SK-N-SH treated with all-trans-retinoic acid at 6 μM for 48 hours (cell line): ENCODE data around the gene MRPS33.

Experiments used
- ATAC-seq: fragments of 200-7000 bp; cut with Tn5 transposase; 3 replicates; pipeline ENCODE4 v1.9.1; 2020; ENCODE audit warnings: mild to moderate bottlenecking, moderate library complexity
- ARNTL ChIP-seq: fragments of 450-650 bp; formaldehyde crosslinking; IDR thresholded peaks from 2 replicates; pipeline ENCODE4 v1.5.0; 2020; ENCODE audit warnings: low read depth, mild to moderate bottlenecking, moderate library complexity, borderline replicate concordance
- BACH2 ChIP-seq: fragments of 250-450 bp; sonication (Bioruptor Pico); IDR thresholded peaks from 2 replicates; pipeline ENCODE4 v1.9.0; 2021; ENCODE audit warnings: mild to moderate bottlenecking, borderline replicate concordance
- ESRRG ChIP-seq: fragments of 250-450 bp; sonication (Bioruptor Pico); IDR thresholded peaks from 2 replicates; pipeline ENCODE4 v1.6.1; 2021; ENCODE audit warnings: mild to moderate bottlenecking
- GLIS3 ChIP-seq: fragments of 250-450 bp; sonication (Bioruptor Pico); IDR thresholded peaks from 2 replicates; pipeline ENCODE4 v1.5.0; 2020; ENCODE audit warnings: mild to moderate bottlenecking, moderate library complexity
- ISL1 ChIP-seq: fragments of 250-450 bp; sonication (Bioruptor Pico); IDR thresholded peaks from 2 replicates; pipeline ENCODE4 v2.1.2; 2022; ENCODE audit warnings: mild to moderate bottlenecking, moderate library complexity
- PPARA ChIP-seq: fragments of 250-450 bp; sonication (Bioruptor Pico); IDR thresholded peaks from 2 replicates; pipeline ENCODE4 v1.5.0; 2020; ENCODE audit warnings: mild to moderate bottlenecking, borderline replicate concordance
- RARB ChIP-seq: fragments of 250-450 bp; sonication (Bioruptor Pico); IDR thresholded peaks from 2 replicates; pipeline ENCODE4 v1.8.0; 2021; ENCODE audit warnings: mild to moderate bottlenecking, moderate library complexity
- TCF4 ChIP-seq: fragments of 250-450 bp; sonication (Bioruptor Pico); IDR thresholded peaks from 2 replicates; pipeline ENCODE4 v1.8.0; 2021; ENCODE audit warnings: mild to moderate bottlenecking, moderate library complexity, borderline replicate concordance
- TOX ChIP-seq: fragments of 250-450 bp; sonication (Bioruptor Pico); IDR thresholded peaks from 2 replicates; pipeline ENCODE4 v1.8.0; 2021; ENCODE audit warnings: mild to moderate bottlenecking, moderate library complexity, borderline replicate concordance
- ZC3H10 ChIP-seq: fragments of 250-450 bp; sonication (Bioruptor Pico); IDR thresholded peaks from 2 replicates; pipeline ENCODE4 v1.5.1; 2021; ENCODE audit warnings: mild to moderate bottlenecking, moderate library complexity
- ZFP3 ChIP-seq: fragments of 250-450 bp; sonication (Bioruptor Pico); IDR thresholded peaks from 2 replicates; pipeline ENCODE4 v1.5.0; 2020; ENCODE audit warnings: mild to moderate bottlenecking, moderate library complexity
- ZFP30 ChIP-seq: fragments of 450-650 bp; formaldehyde crosslinking; IDR thresholded peaks from 2 replicates; pipeline ENCODE4 v1.5.0; 2022; ENCODE audit warnings: mild to moderate bottlenecking, moderate library complexity
- ZNF565 ChIP-seq: fragments of 450-650 bp; formaldehyde crosslinking; conservative IDR thresholded peaks from 2 replicates; pipeline ENCODE4 v1.5.0; 2020; ENCODE audit warnings: low read depth, mild to moderate bottlenecking, moderate library complexity
- ZNF70 ChIP-seq: fragments of 450-650 bp; formaldehyde crosslinking; IDR thresholded peaks from 2 replicates; pipeline ENCODE4 v1.5.0; 2020; ENCODE audit warnings: mild to moderate bottlenecking, moderate library complexity
- ZNF8 ChIP-seq: fragments of 450-650 bp; formaldehyde crosslinking; IDR thresholded peaks from 2 replicates; pipeline ENCODE4 v1.5.0; 2020; ENCODE audit warnings: mild to moderate bottlenecking, moderate library complexity
- TF ChIP-seq, protein P1 (sequence below): fragments of 250-450 bp; sonication (Bioruptor Pico); IDR thresholded peaks from 2 replicates; pipeline ENCODE4 v1.5.1; 2021; ENCODE audit warnings: mild to moderate bottlenecking, moderate library complexity
- TF ChIP-seq, protein P2 (sequence below): fragments of 250-450 bp; sonication (Bioruptor Pico); IDR thresholded peaks from 2 replicates; pipeline ENCODE4 v1.5.0; 2020; ENCODE audit warnings: mild to moderate bottlenecking, moderate library complexity
- TF ChIP-seq, protein P3 (sequence below): fragments of 250-450 bp; sonication (Bioruptor Pico); IDR thresholded peaks from 2 replicates; pipeline ENCODE4 v1.5.1; 2020; ENCODE audit warnings: low read depth, mild to moderate bottlenecking, moderate library complexity
- TF ChIP-seq, protein P4 (sequence below): fragments of 250-450 bp; sonication (Bioruptor Pico); IDR thresholded peaks from 2 replicates; pipeline ENCODE4 v1.8.0; 2021; ENCODE audit warnings: low read depth, mild to moderate bottlenecking, moderate library complexity, borderline replicate concordance

Gene MRPS33

DNA sequence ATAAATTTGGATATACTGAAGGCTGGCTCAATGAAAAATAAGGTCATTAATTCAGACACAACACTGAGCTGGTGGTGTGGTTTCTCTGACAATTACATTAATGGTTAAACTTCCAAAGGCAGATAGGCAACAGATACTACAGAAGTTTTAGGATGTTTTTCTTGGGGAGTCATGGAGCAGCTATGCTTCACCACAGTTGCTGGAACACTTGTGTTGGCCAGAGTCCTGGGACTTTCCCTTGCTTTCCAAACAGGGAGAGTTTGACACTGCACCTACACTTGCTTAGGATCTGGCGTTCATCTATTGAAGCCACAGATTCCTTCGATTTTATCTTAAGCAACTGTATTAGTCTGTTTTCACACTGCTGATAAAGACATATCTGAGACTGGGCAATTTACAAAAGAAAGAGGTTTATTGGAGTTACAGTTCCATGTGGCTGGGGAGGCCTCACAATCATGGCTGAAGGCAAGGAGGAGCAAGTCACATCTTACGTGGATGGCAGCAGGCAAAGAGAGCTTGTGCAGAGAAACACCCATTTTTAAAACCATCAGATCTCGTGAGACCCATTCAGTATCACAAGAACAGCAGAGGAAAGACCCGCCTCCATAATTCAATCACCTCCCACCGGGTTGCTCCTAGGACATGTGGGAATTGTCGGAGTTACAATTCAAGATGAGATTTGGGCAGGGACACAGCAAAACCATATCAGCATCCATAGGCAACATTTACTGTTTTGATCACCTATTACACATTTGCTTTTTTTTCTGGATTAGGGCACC, 31.3 kb upstream of the MRPS33 start:
- TF ChIP-seq ZNF70 (CRISPR knock-in tag) (no peak), ESRRG (no peak), PPARA (CRISPR knock-in tag) (no peak), ZNF8 (no peak)
- TF ChIP-seq, protein P1, sequence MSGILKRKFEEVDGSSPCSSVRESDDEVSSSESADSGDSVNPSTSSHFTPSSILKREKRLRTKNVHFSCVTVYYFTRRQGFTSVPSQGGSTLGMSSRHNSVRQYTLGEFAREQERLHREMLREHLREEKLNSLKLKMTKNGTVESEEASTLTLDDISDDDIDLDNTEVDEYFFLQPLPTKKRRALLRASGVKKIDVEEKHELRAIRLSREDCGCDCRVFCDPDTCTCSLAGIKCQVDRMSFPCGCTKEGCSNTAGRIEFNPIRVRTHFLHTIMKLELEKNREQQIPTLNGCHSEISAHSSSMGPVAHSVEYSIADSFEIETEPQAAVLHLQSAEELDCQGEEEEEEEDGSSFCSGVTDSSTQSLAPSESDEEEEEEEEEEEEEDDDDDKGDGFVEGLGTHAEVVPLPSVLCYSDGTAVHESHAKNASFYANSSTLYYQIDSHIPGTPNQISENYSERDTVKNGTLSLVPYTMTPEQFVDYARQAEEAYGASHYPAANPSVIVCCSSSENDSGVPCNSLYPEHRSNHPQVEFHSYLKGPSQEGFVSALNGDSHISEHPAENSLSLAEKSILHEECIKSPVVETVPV, result no peak
- no peak for ATAC-seq

DNA sequence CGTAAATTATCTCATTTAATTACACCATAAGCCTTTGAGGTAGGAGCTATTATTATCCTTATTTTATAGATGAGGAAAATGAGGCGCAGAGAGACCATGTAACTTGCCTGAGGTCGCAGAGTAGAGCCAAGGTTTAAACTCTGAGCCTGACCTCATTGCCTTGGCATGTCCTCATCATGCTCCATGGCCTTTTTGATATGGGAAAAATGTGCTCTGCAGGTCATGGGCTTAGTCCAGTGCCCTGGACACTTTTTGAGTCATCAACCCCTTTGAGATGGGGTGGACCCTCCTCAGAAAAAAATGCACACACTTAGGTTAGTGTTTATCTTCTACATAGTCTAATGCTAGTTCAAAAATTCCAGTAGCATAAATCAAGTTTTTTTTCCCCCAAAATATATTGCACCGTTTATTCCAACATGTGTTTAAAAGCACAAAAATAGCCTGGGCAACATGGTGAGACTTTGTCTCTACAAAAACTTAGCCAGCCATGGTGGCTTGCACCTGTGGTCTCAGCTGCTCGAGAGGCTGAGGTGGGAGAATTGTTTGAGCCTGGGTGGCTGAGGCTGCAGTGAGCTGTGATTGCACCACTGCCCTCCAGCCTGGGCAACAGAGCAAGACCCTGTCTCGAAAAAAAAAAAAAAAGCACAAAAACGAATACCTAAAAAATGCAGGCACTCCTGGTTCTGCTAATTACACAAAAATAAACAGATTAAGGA, 30.5 kb upstream of the MRPS33 start:
- no peak for ATAC-seq
- TF ChIP-seq BACH2, result no peak
- no peak for TF ChIP-seq ZFP30 (CRISPR knock-in tag)
- TF ChIP-seq ZNF8, result no peak
- TF ChIP-seq, protein P2, sequence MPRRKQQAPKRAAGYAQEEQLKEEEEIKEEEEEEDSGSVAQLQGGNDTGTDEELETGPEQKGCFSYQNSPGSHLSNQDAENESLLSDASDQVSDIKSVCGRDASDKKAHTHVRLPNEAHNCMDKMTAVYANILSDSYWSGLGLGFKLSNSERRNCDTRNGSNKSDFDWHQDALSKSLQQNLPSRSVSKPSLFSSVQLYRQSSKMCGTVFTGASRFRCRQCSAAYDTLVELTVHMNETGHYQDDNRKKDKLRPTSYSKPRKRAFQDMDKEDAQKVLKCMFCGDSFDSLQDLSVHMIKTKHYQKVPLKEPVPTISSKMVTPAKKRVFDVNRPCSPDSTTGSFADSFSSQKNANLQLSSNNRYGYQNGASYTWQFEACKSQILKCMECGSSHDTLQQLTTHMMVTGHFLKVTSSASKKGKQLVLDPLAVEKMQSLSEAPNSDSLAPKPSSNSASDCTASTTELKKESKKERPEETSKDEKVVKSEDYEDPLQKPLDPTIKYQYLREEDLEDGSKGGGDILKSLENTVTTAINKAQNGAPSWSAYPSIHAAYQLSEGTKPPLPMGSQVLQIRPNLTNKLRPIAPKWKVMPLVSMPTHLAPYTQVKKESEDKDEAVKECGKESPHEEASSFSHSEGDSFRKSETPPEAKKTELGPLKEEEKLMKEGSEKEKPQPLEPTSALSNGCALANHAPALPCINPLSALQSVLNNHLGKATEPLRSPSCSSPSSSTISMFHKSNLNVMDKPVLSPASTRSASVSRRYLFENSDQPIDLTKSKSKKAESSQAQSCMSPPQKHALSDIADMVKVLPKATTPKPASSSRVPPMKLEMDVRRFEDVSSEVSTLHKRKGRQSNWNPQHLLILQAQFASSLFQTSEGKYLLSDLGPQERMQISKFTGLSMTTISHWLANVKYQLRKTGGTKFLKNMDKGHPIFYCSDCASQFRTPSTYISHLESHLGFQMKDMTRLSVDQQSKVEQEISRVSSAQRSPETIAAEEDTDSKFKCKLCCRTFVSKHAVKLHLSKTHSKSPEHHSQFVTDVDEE (CRISPR knock-in tag), result no peak
- no peak for TF ChIP-seq ZC3H10 (CRISPR knock-in tag)
- TF ChIP-seq, protein P3, sequence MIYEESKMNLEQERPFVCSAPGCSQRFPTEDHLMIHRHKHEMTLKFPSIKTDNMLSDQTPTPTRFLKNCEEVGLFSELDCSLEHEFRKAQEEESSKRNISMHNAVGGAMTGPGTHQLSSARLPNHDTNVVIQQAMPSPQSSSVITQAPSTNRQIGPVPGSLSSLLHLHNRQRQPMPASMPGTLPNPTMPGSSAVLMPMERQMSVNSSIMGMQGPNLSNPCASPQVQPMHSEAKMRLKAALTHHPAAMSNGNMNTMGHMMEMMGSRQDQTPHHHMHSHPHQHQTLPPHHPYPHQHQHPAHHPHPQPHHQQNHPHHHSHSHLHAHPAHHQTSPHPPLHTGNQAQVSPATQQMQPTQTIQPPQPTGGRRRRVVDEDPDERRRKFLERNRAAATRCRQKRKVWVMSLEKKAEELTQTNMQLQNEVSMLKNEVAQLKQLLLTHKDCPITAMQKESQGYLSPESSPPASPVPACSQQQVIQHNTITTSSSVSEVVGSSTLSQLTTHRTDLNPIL (CRISPR knock-in tag), result no peak
- TF ChIP-seq, protein P4, sequence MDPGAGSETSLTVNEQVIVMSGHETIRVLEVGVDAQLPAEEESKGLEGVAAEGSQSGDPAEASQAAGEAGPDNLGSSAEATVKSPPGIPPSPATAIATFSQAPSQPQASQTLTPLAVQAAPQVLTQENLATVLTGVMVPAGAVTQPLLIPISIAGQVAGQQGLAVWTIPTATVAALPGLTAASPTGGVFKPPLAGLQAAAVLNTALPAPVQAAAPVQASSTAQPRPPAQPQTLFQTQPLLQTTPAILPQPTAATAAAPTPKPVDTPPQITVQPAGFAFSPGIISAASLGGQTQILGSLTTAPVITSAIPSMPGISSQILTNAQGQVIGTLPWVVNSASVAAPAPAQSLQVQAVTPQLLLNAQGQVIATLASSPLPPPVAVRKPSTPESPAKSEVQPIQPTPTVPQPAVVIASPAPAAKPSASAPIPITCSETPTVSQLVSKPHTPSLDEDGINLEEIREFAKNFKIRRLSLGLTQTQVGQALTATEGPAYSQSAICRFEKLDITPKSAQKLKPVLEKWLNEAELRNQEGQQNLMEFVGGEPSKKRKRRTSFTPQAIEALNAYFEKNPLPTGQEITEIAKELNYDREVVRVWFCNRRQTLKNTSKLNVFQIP (CRISPR knock-in tag), result no peak
- no peak for TF ChIP-seq RARB (CRISPR knock-in tag)
- TF ChIP-seq ZFP3 (CRISPR knock-in tag), result no peak

DNA sequence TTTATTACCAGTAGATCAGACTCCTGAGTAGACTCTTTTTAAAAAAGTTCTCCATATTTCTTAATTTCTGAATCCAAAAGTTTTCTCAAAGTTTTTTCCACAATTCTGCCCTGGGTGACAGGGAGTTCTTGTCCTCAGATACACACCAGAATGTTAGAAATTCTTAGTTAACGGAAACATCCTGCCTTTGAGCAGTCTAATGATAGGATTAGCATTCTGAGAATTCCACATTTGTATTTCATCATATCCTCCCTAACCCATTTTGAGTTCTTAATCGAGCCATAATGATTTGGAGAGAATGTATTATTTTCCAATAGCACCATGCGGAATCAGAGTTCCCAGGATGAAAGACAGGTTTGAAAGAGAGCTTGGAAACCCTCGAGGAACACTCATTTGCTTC, 28.9 kb upstream of the MRPS33 start:
- TF ChIP-seq ZNF70 (CRISPR knock-in tag) (no peak), ZNF565 (CRISPR knock-in tag) (no peak), TOX (CRISPR knock-in tag) (no peak), ISL1 (no peak), ZFP3 (CRISPR knock-in tag) (no peak), ESRRG (no peak), BACH2 (no peak), ARNTL (CRISPR knock-in tag) (no peak), GLIS3 (CRISPR knock-in tag) (no peak), TCF4 (no peak)
- TF ChIP-seq, protein P1, result no peak
- TF ChIP-seq, protein P2 (CRISPR knock-in tag), result no peak
- TF ChIP-seq, protein P4 (CRISPR knock-in tag), result no peak
- TF ChIP-seq, all 23 proteins: peak for 0
- ATAC-seq, result no peak
